GM19099 (cell line): ENCODE results near the gene PRXL2A.

ENCODE experiments used
- POLR2A ChIP-seq: IDR thresholded peaks from 3 replicates; pipeline ENCODE4 v1.6.1; 2011; ENCODE audit warnings: low read depth; ENCODE audit not compliant: insufficient read length; ENCODE audit errors: extremely low read depth

The PRXL2A gene

DNA sequence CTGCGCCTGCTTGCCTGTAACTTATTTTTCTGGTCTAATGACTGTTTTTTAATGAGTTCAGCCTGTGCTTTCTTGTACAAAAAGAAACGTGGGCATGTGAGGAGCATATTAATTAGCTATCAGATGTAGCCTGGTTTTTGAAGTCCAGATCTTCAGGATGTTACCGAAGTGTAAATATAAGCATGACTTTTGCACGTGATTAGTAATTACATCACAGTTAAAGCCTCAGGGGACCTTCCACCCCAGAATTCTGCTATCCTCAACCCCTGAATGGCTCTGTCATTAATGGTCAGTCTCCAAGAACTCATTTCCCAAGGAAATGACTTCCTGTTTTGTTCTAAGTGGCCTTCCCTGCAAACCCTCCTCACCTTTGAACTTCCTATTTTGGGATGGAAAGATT lies 2.1 kb upstream of the PRXL2A start:
- no peak for TF ChIP-seq POLR2A

DNA sequence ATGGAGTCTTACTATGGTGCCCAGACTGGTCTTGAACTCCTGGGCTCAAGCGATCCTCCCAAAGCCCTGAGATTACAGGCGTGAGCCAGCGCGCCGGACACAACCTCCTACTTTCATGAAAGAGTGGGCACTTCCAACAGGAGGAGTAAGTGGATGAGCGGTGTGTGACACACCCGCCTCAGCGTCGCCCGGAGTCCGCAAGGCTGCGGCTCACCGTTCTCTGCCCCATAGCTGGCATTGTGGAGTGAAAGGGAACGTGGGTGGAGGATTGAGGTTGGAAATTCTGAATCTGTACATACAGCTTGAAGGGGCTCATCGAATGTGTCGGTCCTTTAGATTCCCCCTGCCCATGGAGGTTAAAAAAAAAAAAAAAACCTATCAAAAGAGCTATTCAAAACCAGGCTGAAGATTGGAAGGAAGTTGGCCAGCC lies 524 bp upstream of the PRXL2A start:
- no peak for TF ChIP-seq POLR2A

DNA sequence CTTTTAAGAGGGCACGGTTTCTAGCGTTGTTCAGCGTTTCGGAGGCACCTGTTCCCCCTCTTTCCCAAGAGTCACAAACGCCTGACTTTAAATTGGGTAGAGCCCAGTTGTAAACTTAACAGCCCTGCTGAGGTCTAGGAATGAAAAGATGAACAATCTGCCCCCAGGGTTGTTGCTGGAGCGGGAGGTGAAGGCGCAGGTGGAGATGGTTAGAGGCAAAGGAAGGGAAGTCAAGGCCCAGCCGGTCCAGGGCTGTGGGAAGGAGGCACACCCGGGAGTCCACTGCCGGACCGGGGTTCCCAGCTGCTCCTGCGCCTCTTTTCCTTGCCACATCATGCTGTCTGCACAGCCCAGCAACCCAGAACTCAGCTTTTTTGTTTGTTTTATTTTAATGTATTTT lies 770 bp downstream of the PRXL2A start:
- TF ChIP-seq POLR2A, result no peak

DNA sequence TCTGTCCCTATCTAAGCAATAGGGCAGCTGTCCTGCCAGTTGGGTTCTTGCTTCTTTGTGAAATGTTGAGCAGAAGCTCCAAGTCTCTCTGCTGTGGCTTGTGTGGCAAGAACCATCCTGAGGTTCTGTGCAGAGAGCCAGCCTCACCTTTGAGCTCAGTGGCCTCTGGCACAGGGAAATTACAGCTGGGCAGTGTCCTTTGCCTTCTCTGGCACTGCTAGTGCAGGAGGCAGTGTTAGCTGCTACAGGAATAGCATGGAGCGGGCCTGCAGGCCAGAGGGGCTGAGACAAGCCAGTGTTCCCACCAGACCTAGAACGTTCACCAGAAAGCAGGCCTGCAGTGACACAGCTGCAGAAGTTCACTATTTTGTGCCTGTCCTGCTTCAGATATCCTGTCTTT lies 1.8 kb downstream of the PRXL2A start:
- no peak for TF ChIP-seq POLR2A

DNA sequence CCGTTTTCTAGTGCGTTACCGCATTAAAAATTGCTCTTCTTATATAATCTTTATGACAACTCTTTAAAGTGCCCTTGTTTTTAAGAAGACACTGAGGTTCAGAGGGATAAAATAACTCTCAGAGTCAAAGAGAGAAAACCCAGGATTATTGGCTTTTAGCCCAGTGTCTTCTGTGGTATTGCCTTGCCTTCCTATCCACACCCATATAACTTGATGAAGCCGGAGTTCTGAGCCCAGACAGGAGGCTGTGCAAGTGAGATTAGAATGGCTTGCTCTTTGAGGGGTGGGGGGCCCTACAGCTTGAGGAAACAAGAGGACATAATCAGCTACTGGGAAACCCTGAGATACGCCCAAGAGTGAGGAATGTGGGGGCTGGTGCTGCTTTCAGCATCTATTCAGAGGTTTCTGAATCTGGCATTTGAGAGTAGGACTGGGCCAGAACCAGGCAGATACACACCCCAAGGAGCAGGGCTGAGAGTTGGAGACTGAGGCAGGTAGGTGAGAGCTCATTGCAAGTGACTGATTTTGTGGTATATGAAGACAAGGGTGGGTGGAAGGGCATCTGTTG lies 2.3 kb downstream of the PRXL2A start:
- no peak for TF ChIP-seq POLR2A

DNA sequence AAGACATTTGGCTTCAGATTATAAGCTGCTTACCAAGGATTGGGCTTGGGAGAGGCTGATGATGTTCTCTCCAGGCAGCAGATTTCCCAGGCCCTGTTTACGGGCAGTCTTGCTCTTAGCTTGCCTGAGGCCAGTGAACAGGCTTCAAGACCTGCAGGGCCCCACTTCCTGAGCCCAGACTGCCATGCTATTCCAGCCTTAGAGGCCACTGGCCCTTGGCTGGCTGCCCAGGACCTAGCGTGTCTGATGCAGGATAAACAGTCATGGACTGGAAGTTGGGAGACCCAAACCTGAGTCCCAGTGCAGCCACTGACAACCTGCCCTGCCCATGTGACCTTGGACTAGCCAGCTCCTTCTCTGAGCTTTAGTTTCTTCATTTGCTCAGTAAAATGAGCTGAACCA lies 2.9 kb downstream of the PRXL2A start:
- TF ChIP-seq POLR2A, result no peak

DNA sequence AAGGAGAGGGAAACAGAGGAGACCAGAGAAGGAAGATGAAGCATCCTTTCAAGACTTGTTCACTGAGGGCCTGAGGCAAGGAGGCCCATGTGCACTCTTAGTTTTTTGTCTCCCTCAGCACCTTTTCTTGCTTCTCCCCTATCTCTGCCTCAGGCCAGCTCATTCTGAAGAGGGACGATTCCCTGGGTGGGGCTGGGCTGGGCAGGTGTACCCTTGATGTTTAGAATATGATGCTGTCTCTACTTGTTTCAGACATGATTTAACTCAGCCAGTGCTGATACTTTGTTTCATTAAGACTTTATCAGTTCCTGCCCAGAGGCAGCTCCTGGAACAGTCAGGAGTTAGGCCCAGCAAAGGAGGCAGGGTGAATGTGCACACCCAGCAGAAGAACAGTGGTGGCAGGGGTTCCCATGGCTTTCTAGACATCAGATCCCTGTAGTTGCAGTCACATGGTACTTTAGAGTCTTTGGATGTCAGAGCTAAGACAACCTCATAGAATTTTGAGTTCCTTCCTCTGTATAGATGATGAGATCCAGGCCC lies 3.4 kb downstream of the PRXL2A start:
- no peak for TF ChIP-seq POLR2A

DNA sequence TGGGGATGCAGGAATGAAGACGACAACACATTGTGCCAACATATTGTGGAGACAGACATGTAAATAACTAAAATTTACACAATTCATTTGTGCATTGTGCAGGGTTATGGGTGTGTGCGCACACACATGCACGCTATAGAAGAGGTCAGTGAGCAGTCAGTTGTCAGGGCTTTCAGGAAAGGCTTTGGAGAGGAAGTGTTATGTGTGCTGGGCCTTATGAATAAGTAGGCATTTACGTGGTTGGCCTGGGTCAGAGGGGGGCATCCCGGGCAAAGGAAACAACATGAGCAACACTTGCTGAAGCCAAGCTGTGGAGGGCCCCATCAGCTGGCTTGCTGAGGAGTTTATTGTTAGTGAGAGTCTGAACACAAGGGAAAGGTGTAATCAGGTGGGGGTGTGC lies 4.1 kb downstream of the PRXL2A start:
- no peak for TF ChIP-seq POLR2A

DNA sequence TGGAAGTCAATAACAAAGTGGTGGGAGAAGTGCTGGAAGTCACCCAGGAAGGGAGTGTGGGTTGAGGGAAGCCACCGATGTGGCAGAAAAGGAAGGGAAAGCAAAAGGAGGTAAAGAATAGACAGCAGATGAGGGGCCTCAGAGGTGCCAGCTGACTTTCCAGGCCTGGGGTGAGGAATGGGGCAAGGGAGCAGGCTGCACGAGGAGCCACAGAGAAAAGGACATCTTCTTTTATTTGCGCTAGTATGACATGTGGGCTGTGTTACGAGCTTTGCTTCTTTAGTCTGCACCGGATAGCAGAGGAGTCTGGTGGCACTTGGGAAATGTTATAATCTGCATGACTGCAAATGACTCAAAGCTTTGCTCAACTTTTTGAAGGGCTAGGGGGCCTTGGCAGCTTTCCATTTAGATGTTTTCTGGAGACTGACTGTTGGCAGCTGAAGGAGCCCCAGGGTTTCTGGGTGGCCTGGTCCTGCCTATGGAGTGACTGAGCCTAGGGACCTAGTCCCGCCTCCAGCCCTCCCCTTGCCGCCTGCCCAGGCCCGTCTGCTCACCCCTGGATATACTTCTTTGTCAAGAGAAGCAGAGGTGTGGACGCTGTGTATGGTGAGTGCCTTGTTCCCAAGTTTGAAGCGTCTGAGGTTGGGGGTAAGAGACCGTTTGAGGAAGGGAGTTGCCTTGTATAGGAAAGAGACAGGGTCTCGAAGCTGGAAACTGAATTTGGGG lies 5.1 kb downstream of the PRXL2A start:
- no peak for TF ChIP-seq POLR2A

DNA sequence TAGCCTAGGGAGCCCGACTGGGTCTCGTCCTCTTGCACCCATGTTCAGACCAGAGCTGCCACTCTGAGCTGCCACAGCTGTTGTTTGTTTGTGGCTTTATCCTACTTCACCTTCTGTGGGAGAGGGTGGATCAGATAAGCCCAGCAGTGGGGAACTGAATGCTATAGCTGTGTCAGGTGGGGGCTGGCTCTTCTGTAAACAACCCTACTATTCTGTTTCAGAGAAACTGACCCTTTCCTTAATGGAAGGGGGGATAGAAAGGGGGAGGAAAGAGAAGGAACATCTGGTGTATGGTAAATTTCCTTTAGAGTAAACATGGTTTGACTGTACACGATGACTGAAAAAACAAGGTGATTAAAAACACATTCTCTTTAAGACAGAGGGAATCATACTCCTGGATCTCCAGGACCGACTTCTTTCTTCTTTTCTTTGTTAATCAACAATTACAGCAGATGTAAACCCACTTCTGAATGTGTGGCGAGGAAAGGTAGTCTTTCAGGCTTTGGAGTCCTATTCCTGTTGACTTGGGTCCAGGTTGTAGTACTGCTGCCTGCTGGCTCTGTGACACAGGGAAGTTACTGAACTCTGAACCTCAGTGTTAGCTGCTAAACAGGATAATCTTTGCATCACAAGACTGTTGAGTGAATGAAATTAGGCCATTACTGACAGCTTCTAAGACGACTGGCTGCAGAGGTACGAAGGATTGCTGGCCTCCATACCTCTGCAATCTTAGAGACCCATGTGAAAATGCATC lies 6.0 kb downstream of the PRXL2A start:
- no peak for TF ChIP-seq POLR2A

DNA sequence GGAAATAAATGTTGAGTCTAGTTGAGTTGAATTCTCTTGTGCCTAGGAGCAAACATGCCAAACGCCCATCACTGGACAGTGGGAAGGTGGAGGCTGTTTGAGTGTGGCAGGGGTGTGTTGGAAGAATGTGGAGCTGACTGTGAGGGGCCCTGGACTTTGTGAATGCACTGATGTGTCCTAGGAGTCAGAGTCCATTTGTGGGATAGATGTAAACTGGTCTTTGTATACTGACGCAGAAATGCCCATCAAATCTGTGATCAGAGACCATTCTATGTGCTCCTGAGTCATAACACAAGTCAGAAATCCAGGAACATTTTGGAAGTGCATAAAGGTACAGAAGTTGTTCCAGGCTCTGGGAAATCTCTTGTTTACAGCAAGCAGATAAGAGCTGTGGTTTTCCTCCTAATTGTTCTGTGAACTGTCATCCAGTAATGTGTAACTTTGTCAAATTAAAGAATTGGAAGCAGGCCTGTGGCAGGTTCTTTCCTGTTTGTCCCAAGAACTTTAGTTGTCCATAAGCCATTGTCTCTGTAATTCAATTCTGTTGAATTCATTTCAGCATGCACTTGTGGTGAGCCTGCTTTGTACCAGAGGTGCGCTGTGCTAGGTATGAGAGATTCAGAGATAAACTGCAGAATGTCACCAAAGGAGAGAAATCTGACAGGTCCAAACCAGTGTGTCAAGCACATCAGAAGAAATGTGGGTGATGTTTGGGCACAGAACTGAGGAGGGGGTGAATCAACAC lies 7.6 kb downstream of the PRXL2A start:
- no peak for TF ChIP-seq POLR2A

DNA sequence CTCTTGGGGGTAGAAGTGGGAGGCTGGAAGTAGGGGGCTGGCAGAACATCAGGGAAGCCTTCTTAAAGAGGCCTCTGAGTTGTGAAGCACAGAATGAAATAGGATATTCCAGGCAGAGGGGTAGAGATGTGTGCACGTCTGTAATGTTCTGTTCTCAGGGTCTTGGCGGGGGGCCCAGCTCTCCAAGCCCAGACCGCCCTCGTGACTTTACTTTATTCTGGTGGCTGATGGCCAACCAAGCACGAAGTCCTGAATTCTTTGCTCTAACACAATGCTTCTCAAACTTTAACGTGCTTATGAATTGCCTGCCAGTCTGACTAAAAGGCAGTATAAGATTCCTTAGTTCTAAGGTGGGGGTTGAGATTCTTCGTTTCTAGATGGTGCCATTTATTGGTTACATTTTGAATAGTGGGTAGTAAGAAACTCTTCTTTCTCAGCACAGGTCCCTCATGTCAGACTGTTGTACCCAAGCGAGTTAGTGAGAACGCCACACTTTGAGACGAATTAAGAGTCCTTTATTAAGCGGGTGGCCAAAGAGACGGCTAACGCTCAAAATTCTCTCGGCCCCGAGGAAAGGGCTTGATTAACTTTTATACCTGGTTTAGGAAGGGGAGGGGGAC lies 8.2 kb downstream of the PRXL2A start:
- TF ChIP-seq POLR2A, result no peak

DNA sequence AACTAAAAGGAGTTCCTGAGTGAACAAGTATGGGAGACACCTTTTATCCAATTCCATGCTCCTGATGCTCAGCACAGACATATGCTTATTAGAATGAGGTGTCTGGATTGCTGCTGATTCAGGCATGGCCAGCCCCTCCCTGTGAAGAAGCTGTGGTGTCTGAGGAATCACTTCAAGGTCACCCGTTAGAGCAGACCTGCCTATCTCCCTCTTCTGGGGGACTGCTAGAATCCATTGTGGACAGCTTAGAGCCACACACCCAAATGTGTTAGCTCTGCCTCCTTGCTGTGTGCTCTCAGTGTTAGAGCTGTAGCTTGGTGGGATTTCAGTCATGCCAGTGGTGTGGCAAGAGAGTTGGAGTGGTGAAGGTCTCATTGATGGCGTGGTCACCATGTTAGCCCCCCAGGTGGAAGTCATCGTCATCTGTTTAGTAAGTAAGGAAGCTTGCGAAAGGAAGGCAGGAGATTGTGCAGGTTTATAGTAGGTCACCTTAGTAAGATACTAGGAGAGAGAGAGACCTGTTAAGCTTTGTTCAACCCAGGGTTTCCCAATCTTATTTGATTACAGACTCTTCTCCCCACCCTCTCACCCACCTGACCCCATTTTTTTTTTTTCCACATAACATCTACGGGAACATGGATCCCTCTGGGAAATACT lies 12.8 kb downstream of the PRXL2A start:
- no peak for TF ChIP-seq POLR2A
